H9 (cell line): ENCODE data around the gene ABCC3. TPM values are rescaled to one million over a fixed set of nuclear protein-coding genes. Genes with fewer than 3 reads are reported as not detected.

Source experiments
- DNase-seq: peaks from one replicate; pipeline ENCODE4 v3.0.0-alpha.2; 2017
- H2AFZ ChIP-seq: one replicate; pipeline ENCODE4 v1.6.1; 2013; ENCODE audit warnings: mild to moderate bottlenecking, low read length, control low read depth, moderate library complexity
- H2AK5ac ChIP-seq: 2 replicates; pipeline ENCODE4 v1.6.1; 2013; ENCODE audit warnings: low read length, control low read depth, mixed read lengths; ENCODE audit not compliant: insufficient read length
- H2BK120ac ChIP-seq: one replicate; pipeline ENCODE4 v1.6.1; 2013; ENCODE audit warnings: low read depth, mild to moderate bottlenecking, low read length, control low read depth, inconsistent platforms; ENCODE audit not compliant: poor library complexity, severe bottlenecking
- H2BK12ac ChIP-seq: 2 replicates; pipeline ENCODE4 v1.6.1; 2013; ENCODE audit warnings: low read length, control low read depth, mixed read lengths, low read depth; ENCODE audit not compliant: insufficient read length
- H2BK15ac ChIP-seq: 2 replicates; pipeline ENCODE4 v1.6.1; 2013; ENCODE audit warnings: low read depth, low read length, control low read depth
- H2BK20ac ChIP-seq: one replicate; pipeline ENCODE4 v1.6.1; 2013; ENCODE audit warnings: low read depth, mild to moderate bottlenecking, low read length, control low read depth, inconsistent platforms; ENCODE audit not compliant: poor library complexity, severe bottlenecking
- H2BK5ac ChIP-seq: 2 replicates; pipeline ENCODE4 v1.6.1; 2013; ENCODE audit warnings: low read length, control low read depth, mixed read lengths; ENCODE audit not compliant: insufficient read length
- H3K14ac ChIP-seq: 2 replicates; pipeline ENCODE4 v1.6.1; 2013; ENCODE audit warnings: low read length, control low read depth; ENCODE audit not compliant: insufficient read depth
- H3K18ac ChIP-seq: 2 replicates; pipeline ENCODE4 v1.6.1; 2013; ENCODE audit warnings: low read depth, mild to moderate bottlenecking, mixed read lengths, low read length, control low read depth; ENCODE audit not compliant: insufficient read length
- H3K23ac ChIP-seq: 2 replicates; pipeline ENCODE4 v1.6.1; 2013; ENCODE audit warnings: low read length, control low read depth, mixed read lengths, low read depth; ENCODE audit not compliant: insufficient read length
- H3K23me2 ChIP-seq: 2 replicates; pipeline ENCODE4 v1.6.1; 2013; ENCODE audit warnings: low read depth, mild to moderate bottlenecking, mixed read lengths, low read length, control low read depth; ENCODE audit not compliant: insufficient read length, poor library complexity, severe bottlenecking
- H3K27ac ChIP-seq: 2 replicates; pipeline ENCODE4 v1.5.1; 2013; ENCODE audit warnings: low read length, control low read depth, mixed read lengths, low read depth; ENCODE audit not compliant: insufficient read length
- H3K27me3 ChIP-seq: 2 replicates; pipeline ENCODE4 v1.6.1; 2013; ENCODE audit warnings: low read length, control low read depth, inconsistent platforms; ENCODE audit not compliant: insufficient read depth
- H3K4ac ChIP-seq: 2 replicates; pipeline ENCODE4 v1.6.1; 2013; ENCODE audit warnings: low read depth, mild to moderate bottlenecking, control low read depth, inconsistent platforms, low read length, moderate library complexity
- H3K4me1 ChIP-seq: 2 replicates; pipeline ENCODE4 v1.6.1; 2013; ENCODE audit warnings: low read length, control low read depth, inconsistent platforms; ENCODE audit not compliant: insufficient read depth
- H3K4me2 ChIP-seq: 2 replicates; pipeline ENCODE4 v1.6.1; 2013; ENCODE audit warnings: low read length, control low read depth, mixed read lengths; ENCODE audit not compliant: insufficient read length, insufficient read depth
- H3K56ac ChIP-seq: 2 replicates; pipeline ENCODE4 v1.6.1; 2013; ENCODE audit warnings: low read depth, mild to moderate bottlenecking, mixed read lengths, low read length, control low read depth; ENCODE audit not compliant: insufficient read length
- H3K79me1 ChIP-seq: 2 replicates; pipeline ENCODE4 v1.6.1; 2013; ENCODE audit warnings: low read depth, mild to moderate bottlenecking, moderate library complexity, low read length, control low read depth, inconsistent platforms; ENCODE audit not compliant: insufficient read depth, poor library complexity, severe bottlenecking
- H3K79me2 ChIP-seq: 2 replicates; pipeline ENCODE4 v1.6.1; 2013; ENCODE audit warnings: low read length, control low read depth, inconsistent platforms; ENCODE audit not compliant: insufficient read depth
- H3K9ac ChIP-seq: 2 replicates; pipeline ENCODE4 v1.6.1; 2013; ENCODE audit warnings: low read length, control low read depth, mixed read lengths; ENCODE audit not compliant: insufficient read length; ENCODE audit errors: extremely low read depth
- H3K9me3 ChIP-seq: one replicate; pipeline ENCODE4 v1.6.1; 2013; ENCODE audit warnings: low read depth, low read length, inconsistent platforms; ENCODE audit not compliant: control insufficient read depth
- H3T11ph ChIP-seq: one replicate; pipeline ENCODE4 v1.6.1; 2013; ENCODE audit warnings: mild to moderate bottlenecking, low read length, control low read depth, inconsistent platforms
- H4K20me1 ChIP-seq: one replicate; pipeline ENCODE4 v1.6.1; 2013; ENCODE audit not compliant: control insufficient read depth, insufficient read length, insufficient read depth
- H4K5ac ChIP-seq: 2 replicates; pipeline ENCODE4 v1.6.1; 2013; ENCODE audit warnings: low read depth, mild to moderate bottlenecking, mixed read lengths, low read length, control low read depth; ENCODE audit not compliant: insufficient read length
- H4K8ac ChIP-seq: replicated peaks from 2 replicates; pipeline ENCODE4 v1.6.1; 2013; ENCODE audit warnings: low read length, control low read depth, mixed read lengths, low read depth; ENCODE audit not compliant: insufficient read length
- H4K91ac ChIP-seq: 2 replicates; pipeline ENCODE4 v1.6.1; 2013; ENCODE audit warnings: low read depth, mild to moderate bottlenecking, moderate library complexity, mixed read lengths, low read length, control low read depth; ENCODE audit not compliant: insufficient read length
- H3K27ac Mint-ChIP-seq, 3 experiments: 2 replicates in 2 of 3; 3 replicates in 1 of 3; pipeline ENCODE4 v1.8.0; 2020 to 2021; ENCODE audit warnings: mixed read lengths in 3 of 3, mild to moderate bottlenecking in 1 of 3, moderate library complexity in 1 of 3
- H3K27me3 Mint-ChIP-seq: 2 replicates; pipeline ENCODE4 v1.8.0; 2021; ENCODE audit warnings: low read depth, mild to moderate bottlenecking, moderate library complexity, mixed read lengths
- H3K36me3 Mint-ChIP-seq, 3 experiments: 2 replicates in 2 of 3; 3 replicates in 1 of 3; pipeline ENCODE4 v1.8.0; 2020 to 2021; ENCODE audit warnings: low read depth in 3 of 3, mixed read lengths in 3 of 3; ENCODE audit not compliant: insufficient read depth in 1 of 3
- H3K4me1 Mint-ChIP-seq, 2 experiments: 2 replicates each; pipeline ENCODE4 v1.8.0; 2020; ENCODE audit warnings: mixed read lengths in 2 of 2
- H3K4me3 Mint-ChIP-seq, 2 experiments: 2 replicates in 1 of 2; 3 replicates in 1 of 2; pipeline ENCODE4 v1.8.0; 2020 to 2021; ENCODE audit warnings: mild to moderate bottlenecking in 2 of 2, mixed read lengths in 2 of 2, moderate library complexity in 1 of 2
- H3K9me3 Mint-ChIP-seq, 2 experiments: 2 replicates in 1 of 2; 3 replicates in 1 of 2; pipeline ENCODE4 v1.8.0; 2020; ENCODE audit warnings: mild to moderate bottlenecking in 2 of 2, mixed read lengths in 2 of 2, moderate library complexity in 1 of 2
- CTCF ChIP-seq: fragments of 200-600 bp; sonication (generic); conservative IDR thresholded peaks from 3 replicates; pipeline ENCODE4 v1.8.0; 2021; ENCODE audit warnings: antibody characterized with exemption, mild to moderate bottlenecking
- WGBS: extraction: QIAGEN DNeasy Blood & Tissue Kit; methylation state at CpG from one replicate; pipeline ENCODE4 v1.1.7; 2013; ENCODE audit warnings: missing lambda C conversion rate, low lambda C conversion rate, mixed read lengths; ENCODE audit not compliant: insufficient read length; ENCODE audit errors: extremely low coverage; 5-methylcytosine and 5-hydroxymethylcytosine counted together
- total RNA-seq: library from RNA; stranded (reverse); gene quantifications from 2 replicates; pipeline ENCODE4 v1.2.1, GENCODE V29; 2021

Gene ABCC3
- total RNA-seq, 1 experiment from 2014 or later = 0.31 TPM

- H3K79me2 ChIP-seq = no peaks in the 10 kb centered on the region
- no peak overlapping the region for H3K4ac ChIP-seq
- H3K27me3 Mint-ChIP-seq = peaks cover 62% of the 10 kb centered on the region
- H3K9me3 Mint-ChIP-seq = no peaks in the 10 kb centered on the region
- H3K18ac ChIP-seq = no peak overlapping the region
- H3K36me3 Mint-ChIP-seq = no peaks in the 10 kb centered on the region
- no peak overlapping the region for H3K14ac ChIP-seq
- no peak overlapping the region for H3K27ac Mint-ChIP-seq
- no peak overlapping the region for H3K9ac ChIP-seq
- no peak overlapping the region for H2AK5ac ChIP-seq
- H2BK5ac ChIP-seq = no peak overlapping the region
- no peak overlapping the region for H2BK20ac ChIP-seq
- WGBS = no CpG with 5 or more reads among the region's 3 CpGs
- peaks cover 9% of the 10 kb centered on the region for H3K23me2 ChIP-seq
- no peaks in the 10 kb centered on the region for H3K9me3 ChIP-seq
- H3K27me3 ChIP-seq = peaks cover 23% of the 10 kb centered on the region; the same call in 1 of the 2 replicates
- no peak overlapping the region for H4K91ac ChIP-seq
- H3K79me1 ChIP-seq = no peaks in the 10 kb centered on the region
- no peak overlapping the region for H3K23ac ChIP-seq
- H3K4me2 ChIP-seq = no peak overlapping the region
- H3K4me1 ChIP-seq = no peaks in the 10 kb centered on the region; the same call in 1 of the 2 replicates
- H3K4me3 Mint-ChIP-seq = 0 out of 5 replicates have a peak overlapping the region, but pooled peaks of 1 of the 2 experiments have one; percentile 6
- peaks cover 0 to 20% of the 10 kb centered on the region in 2 experiments for H3K4me1 Mint-ChIP-seq
- H3K56ac ChIP-seq = no peak overlapping the region
- no peak overlapping the region for H2AFZ ChIP-seq
- no peak overlapping the region for H3T11ph ChIP-seq
- no peak for DNase-seq
- no peak for TF ChIP-seq CTCF
- H2BK12ac ChIP-seq = no peak overlapping the region
- H4K20me1 ChIP-seq = no peaks in the 10 kb centered on the region
- no peak overlapping the region for H4K5ac ChIP-seq
- H2BK120ac ChIP-seq = no peak overlapping the region
- H2BK15ac ChIP-seq = no peak overlapping the region
- H3K27ac ChIP-seq = no peak overlapping the region
- no peak overlapping the region for H4K8ac ChIP-seq
These were observed 976 bp downstream of the ABCC3 start for GRCh38 chr17:50635732-50635981.
